Fibroblast of upper back skin (primary cell): ENCODE data around the gene BPHL.
"Not testable (repeated sequence)": the region's sequence is repeated elsewhere in the genome, so short reads cannot be mapped to it uniquely, and the experiment has no call there.

Source experiments
- DNase-seq: peaks from one replicate; pipeline ENCODE4 v3.0.0-alpha.2; 2013

BPHL gene

GRCh38 chr6:3118353-3119039 is at the start of gene BPHL:
Gene BPHL (plus strand): TSS chr6:3118711. CDS start chr6:3118741, 30 bp downstream.
- DNase-seq, result peak; percentile 90

DNA sequence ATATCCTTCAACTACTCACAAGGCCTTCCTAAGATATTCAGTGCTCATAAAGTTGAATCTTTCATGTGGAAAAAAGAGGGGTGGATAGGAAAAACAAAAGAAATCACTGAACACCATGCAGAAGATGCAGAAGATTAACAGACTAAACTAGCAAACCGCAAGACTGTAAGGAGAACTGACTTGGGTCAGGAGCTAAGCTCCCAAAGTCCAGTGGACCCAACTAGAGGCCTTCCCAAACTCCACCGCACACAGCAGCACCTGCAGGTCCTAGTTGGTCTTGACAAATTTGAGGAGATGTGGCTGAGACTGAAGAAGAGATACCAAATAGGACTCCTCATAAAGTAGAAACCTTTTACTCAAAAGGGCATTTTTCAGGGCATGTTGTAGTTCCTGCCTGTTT is 46.9 kb upstream of the BPHL start:
- DNase-seq, result no peak

- no peak for DNase-seq
Measured at GRCh38 chr6:3072798-3073197, 45.7 kb upstream of the BPHL start.

DNA sequence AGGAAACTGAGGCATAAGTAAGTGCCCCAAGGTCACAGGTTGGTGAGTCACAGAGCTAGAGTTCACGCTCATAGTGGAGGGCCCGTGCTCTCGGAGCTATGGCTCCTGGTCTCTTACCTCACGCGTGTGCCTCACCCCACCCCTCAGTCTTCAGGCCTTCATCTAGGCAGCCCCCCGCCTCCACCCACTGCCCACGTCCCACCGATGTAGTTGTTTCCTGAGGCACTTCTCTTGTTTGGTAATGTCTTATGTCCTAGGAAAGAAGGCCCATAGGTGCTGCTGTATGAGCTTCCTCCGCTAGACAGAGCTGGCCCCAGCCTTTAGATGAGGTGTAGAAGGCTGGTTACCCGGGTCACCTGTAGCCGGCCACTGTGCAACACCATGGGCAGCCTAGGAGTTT is 45.1 kb upstream of the BPHL start:
- DNase-seq, result no peak

DNA sequence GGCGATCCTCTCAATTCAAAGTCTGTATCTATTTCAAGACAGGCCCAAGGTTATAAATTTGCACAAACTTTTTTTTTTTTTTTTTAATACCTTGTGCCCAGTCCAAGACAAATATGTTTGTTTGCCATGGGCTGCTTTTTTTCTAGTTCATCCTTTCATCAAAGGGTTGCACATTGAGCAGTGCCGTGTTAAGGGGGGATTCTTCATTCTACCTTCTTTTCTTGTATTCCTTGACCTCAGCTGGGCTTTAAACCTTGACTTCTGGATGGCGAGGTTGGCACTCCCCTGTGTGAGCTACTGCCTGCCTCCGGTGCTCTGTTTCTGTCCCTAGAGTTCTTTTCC is 42.8 kb upstream of the BPHL start:
- no peak for DNase-seq

GRCh38 chr6:3076320-3076719 is 42.2 kb upstream of the BPHL start:
- no peak for DNase-seq

- no peak for DNase-seq
Measured at GRCh38 chr6:3077430-3077829, 41.1 kb upstream of the BPHL start.

DNA sequence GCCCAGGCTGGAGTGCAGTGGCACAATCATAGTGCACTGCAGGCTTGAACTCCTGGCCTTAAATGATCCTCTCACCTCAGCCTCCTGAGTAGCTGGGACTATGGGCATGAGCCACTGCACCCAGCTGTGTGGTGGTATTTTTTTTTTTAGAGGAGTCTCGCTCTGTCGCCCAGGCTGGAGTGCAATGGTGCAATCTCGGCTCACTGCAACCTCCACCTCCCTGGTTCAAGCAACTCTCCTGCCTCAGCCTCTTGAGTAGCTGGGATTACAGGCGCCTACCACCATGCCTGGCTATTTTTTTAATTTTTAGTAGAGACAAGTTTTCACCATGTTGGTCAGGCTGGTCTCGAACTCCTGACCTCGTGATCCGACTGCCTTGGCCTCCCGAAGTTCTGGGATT is 39.6 kb upstream of the BPHL start:
- not testable (repeated sequence) for DNase-seq

- DNase-seq, result no peak
Measured at GRCh38 chr6:3079682-3080081, 38.8 kb upstream of the BPHL start.

GRCh38 chr6:3081960-3082359 is 36.6 kb upstream of the BPHL start:
- DNase-seq, result no peak

- no peak for DNase-seq
Measured at GRCh38 chr6:3085074-3085473, 33.4 kb upstream of the BPHL start.

DNA sequence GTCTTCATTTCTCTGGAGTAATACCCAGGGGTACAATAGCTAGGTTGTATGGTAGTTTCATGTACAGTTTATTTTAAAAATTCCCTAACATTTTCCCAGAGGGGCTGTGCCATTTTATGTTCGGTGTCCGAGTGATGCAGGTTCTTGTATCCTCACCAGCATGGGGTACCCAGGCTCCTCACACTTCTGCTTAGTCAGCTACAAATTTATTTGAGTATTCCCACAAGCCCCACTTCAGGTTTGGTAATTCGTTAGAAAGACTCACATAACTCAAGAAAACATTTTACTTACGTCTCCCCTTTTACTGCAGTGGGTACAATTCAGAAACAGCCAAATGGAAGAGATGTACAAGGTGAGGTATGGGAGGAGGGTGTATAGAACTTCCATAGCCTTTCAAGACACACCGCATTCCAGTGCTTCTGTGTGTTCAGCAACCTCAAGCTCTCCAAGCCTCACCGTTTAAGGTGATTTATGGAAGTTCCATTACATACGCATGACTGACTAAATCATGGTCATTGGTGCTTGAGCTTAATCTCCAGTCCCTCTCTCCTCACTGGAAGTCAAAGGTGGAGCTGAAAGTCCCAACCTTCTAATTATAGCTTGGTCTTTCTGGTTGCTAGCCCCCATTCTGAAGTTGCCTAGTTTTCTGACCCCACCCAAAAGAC is 32.1 kb upstream of the BPHL start:
- DNase-seq, result no peak

DNA sequence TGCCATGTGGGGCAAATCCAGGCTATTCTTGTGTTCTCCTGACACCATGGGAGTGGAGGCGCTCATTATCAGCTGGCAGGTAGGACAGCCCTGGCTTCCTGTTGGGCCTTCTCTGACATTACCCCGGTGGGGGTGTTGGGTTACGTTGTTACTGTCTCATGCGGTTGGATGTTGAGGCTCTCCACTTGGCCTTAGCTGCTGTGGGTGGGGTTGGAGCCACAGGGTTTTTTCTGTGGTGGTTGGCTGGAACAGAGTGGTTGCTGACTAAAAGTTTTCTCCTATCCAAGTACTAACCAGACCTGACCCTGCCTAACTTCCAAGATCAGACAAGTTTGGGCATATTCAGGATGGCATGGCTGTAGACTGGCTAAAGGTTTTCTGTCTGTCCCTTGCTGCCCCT is 30.1 kb upstream of the BPHL start:
- peak; percentile 23 for DNase-seq

DNA sequence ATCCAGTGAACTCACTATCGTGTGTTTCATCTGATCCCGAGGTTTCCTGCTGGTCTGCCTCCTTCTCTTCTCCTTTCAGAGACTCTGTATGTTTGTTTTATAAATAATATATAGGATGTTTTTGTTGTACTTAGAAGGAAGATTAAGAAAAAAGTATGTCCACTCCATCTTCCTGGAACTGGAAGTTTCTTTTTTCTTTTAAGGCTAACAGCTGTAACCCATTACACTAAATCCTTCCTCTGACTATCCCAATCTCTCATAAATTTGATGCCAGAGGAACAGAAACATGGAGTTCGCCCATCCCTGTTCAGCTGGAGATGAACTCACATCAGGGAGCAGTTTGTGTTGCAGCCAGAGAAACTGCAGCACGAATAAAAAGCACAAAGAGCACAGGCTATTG is 29.5 kb upstream of the BPHL start:
- peak; percentile 26 for DNase-seq

DNA sequence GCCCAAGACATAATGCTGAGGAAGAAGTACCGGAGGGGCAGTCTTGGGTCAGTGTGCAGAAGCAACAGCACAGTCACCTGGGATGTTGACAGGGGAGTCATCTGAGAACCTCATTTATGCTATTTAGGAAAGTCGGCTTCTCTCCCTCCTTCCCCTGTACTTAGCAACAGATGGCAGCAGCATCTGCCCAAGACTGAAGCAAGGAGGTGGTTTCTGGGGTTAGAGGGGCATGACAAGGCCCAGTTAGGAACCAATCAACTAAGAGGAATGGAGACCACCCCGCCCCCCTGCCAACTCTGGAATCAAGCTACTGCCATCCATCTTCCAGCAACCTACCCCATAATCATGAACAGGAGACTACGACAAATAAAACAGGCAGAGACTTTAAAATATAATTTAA is 28.5 kb upstream of the BPHL start:
- no peak for DNase-seq

DNA sequence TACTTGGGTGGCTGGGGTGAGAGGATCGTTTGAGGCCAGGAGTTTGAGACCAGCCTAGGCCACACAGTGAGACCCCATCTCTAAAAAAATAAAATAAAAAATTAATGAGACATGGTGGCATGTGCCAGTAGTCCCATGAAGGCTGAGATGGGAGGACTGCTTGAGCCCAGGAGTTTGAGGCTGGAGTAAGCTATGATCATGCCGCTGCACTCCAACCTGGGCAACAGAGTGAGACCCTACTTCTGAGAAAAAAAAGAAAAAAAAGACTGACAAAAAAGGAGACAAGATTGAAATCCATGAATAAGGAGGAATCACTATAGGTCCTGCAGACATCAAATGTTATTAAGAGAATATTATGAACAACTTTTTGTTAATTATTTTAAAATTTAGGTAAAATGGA is 23.7 kb upstream of the BPHL start:
- DNase-seq, result no peak

GRCh38 chr6:3102875-3103274 is 15.6 kb upstream of the BPHL start:
- DNase-seq, result no peak

DNA sequence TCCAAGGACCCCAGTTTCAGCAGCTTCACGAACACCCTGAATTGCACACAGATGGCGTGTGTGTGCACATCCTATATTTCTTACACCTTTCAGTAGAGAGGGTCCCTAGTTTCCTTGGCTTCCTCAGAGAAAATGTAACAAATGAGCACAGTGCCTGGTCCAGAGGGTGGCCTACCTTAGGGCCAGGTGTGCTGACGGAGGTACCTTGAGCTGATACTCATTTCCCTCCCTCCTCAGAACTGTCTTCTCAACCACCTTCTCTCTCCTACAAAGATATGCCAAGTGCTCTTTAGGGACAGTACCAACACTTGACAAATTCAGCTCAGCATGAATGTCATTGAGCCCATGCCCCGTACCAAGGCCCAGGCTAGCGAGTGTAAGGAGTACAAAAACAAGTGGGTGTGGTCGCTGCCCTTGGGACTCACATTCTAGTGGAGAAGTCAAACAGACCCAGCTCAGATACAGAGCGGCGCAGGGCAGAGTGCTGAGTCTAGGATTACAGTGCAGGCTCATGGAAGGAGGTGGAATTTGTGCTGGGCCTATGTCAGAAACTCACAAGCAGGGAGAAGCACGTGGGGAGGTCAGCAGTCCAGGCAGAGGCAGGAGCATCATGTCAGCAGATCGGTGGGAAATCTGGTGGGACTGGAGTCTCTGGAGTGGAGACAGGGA is 9.6 kb upstream of the BPHL start:
- DNase-seq, result no peak

GRCh38 chr6:3109761-3110160 is 8.8 kb upstream of the BPHL start:
- no peak for DNase-seq

- DNase-seq, result no peak
Measured at GRCh38 chr6:3114377-3114776, 4.1 kb upstream of the BPHL start.

DNA sequence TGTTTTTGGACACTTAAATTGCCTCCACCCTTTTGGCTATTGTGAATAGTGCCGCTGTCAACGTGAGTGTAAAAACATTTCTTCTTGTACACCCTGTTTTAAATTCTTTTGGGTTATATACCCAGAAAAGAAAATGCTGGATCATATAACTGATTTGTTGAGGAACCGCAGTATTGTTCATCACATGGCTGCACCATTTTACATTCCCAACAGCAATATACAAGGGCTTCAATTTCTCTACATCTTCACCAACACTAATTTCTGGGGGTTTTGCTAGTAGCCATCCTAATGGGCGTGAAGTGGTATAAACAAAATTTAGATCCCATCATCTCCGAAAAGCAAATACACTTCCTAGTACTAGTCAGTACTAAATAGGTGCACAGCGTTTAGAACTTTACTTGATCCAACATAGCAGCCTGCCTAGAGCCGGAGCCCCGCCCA is 579 bp upstream of the BPHL start:
- no peak for DNase-seq

GRCh38 chr6:3119040-3119723 is 671 bp downstream of the BPHL start:
- DNase-seq, result peak; percentile 18

- no peak for DNase-seq
Measured at GRCh38 chr6:3120765-3121089, 2.2 kb downstream of the BPHL start.

DNA sequence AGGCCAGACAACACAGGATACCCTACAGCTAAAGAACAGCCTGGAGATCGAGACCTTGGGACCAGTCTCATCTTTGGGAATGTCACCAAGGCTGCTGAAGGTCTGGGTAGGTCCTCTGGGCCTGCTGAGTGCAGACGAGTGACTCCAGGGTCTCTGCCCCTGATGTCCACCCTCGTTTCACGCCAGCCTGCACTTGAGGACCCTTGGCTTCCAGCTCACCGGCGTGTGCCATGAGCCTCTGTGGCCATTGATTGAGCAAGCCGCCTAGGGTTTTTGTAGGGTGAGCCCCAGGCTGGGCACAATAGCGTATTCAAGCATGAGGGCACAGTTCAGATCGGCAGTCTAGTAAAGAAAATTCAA is 4.3 kb downstream of the BPHL start:
- no peak for DNase-seq
